PC-9 (cell line): ENCODE measurements around the gene FEV.

Source experiments
- EZH2 ChIP-seq: fragments of 200-600 bp; sonication (generic); IDR thresholded peaks from 2 replicates; pipeline ENCODE4 v1.8.0; 2017; ENCODE audit warnings: antibody characterized with exemption, low read depth
- TF ChIP-seq, protein P1 (sequence below): fragments of 200-600 bp; sonication (generic); conservative IDR thresholded peaks from 2 replicates; pipeline ENCODE4 v1.6.1; 2017; ENCODE audit warnings: mixed run types, antibody characterized with exemption, mild to moderate bottlenecking, moderate library complexity

DNA sequence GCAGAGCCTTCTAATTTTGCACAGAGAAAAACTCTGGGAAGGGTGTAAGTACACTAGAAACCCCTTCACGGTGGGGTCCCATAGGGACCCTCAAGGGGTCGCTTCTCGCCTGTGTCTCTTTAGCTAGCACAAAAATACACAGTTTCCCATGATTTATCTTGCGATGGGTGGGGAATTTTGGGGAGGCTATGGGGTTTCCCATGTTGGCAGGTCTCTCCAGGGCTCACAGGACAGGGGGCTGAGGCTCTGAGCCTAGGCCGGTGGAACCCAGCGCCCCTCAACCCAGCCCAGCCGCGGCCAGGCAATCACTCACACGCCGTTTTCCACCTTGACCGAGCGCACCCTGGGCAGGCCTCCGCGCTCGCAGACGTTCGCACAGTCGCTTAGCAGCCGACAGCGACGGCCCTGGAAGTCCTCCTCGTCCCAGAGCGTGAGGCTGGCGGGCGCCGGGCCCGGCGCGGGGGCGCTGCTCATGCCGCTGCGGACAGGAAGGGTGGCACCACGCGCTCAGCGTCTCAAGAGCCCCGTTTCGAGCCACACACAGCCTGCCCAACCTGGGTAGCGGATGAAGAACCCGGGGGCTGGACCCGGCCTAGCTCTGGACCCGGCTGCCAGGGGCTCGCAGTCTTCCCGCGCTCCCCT lies 7.8 kb upstream of the FEV start:
- TF ChIP-seq, protein P1, sequence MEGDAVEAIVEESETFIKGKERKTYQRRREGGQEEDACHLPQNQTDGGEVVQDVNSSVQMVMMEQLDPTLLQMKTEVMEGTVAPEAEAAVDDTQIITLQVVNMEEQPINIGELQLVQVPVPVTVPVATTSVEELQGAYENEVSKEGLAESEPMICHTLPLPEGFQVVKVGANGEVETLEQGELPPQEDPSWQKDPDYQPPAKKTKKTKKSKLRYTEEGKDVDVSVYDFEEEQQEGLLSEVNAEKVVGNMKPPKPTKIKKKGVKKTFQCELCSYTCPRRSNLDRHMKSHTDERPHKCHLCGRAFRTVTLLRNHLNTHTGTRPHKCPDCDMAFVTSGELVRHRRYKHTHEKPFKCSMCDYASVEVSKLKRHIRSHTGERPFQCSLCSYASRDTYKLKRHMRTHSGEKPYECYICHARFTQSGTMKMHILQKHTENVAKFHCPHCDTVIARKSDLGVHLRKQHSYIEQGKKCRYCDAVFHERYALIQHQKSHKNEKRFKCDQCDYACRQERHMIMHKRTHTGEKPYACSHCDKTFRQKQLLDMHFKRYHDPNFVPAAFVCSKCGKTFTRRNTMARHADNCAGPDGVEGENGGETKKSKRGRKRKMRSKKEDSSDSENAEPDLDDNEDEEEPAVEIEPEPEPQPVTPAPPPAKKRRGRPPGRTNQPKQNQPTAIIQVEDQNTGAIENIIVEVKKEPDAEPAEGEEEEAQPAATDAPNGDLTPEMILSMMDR: no peak
- TF ChIP-seq EZH2: no peak
